ENCODE data around the gene ODF4. TPM values are rescaled to one million over a fixed set of nuclear protein-coding genes. Genes with fewer than 3 reads are reported as not detected.
"Not testable (repeated sequence)": the region's sequence is repeated elsewhere in the genome, so short reads cannot be mapped to it uniquely, and the experiment has no call there.

The ODF4 gene
- total RNA-seq, 1 donor from 2014 or later, result not detected

DNA sequence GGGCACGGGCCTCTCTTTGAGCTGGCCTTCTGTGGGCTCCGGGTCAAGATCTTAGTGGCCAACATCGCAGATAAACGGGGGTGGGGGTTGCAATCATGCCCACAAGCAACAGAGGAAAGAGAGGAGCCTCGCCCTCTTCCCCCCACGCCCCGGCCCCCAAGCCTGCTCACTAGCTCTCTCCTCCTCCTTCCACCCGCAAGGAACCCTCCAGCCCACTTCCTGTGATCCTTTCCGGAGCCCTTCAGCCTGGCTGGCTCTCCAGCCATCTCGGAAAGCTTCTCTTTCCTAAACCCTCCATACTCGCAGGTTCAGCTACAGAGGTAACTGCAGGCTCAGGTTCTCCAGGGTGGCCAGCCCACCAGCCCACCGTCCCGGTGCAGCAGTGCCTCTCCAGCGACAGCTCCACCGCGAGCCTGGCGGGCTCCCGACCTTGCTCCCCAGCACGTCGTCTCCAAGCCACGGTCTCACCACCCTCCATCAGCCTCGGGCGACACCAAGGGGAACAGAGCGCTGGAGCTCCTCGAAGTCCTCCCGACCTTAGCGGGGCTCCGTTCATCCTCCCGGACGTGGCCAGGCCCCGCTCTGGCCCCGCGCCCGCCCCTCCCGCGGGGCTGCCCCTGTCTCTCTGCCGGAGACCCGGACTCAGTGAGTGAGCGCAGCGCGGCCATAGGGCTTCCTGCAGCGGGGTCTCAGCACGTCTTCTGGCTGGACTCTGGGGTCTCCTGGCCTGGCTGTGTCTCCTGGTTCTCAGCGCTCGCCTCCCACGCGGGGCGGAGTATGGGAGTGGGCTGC, 12.9 kb upstream of the ODF4 start:
- no peak for DNase-seq (ENCODE audit: low spot score)

DNA sequence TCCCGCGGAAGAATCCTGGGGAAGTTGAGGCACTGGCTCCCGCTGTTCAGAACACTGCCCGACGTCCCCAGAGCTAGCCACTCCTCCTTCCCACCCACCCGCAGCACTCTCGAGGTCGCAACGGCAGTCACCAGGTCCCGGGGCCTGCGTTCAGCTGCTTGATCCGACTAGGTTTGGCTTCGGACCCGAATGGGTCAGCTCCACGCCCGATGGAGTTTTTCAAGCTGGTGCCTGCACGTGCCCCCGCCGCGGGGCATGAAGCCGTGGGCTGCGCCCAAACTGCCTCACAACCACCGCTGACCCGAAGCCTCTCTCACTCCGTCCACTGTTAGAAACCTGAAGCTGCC, 12.4 kb upstream of the ODF4 start:
- no peak for DNase-seq (ENCODE audit: low spot score)

DNA sequence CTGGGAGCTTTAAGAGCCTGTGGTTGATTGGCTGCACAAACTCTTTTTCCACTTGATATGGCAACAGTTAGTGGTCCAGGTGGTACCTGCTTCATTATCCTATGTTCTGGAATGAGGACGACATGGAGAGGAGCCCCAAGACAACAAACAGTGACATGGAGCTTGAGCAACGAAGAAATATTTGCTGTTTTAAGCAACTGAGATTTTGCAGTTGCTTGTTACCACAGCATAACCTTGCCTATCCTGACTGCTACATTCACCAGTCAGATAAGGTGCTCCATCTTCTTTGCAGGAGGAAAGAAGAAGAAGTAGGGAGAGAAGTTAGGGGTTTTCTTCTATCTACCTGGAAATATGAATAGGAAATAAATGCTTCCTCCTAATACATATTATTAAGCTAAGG, 7.5 kb upstream of the ODF4 start:
- DNase-seq (ENCODE audit: low spot score), result no peak

DNA sequence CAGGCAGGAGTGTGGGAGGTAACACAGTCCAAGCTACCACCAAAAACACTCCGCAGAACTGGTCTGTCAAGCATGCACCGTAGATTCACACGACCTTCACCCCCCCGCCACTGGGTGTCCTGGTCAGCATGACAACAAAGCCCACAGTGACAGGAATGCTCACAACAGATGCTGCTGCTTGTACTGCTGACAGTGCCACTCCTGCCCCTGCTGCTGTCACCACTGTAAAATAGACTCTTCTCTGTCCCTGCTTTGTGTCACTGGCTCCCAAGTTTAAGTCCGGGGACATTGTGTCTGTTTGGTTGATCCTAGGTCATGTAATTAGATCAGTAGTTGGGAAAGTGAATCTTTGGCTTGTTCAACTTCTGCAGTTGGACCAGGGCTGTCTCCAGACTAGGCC, 7.0 kb upstream of the ODF4 start:
- DNase-seq (ENCODE audit: low spot score), result no peak

DNA sequence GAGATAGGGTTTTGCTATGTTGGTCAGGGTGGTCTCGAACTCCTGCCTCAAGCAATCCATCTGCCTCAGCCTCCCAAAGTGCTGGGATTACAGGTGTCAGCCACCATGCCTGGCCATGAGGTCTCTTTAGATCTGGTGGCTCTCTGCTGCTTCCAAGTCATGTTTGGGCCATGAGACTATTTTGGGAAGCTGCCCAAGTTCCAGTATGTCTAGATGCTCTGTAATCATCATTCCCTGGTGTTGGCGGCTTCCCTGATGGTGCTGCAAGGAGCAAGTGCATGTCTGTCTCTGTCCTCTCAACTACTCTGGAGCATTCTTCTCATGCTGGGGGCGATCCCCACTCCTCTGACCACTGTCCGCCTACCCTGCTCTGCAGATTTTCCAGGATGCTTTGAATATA, 6.4 kb upstream of the ODF4 start:
- DNase-seq (ENCODE audit: low spot score), result no peak

DNA sequence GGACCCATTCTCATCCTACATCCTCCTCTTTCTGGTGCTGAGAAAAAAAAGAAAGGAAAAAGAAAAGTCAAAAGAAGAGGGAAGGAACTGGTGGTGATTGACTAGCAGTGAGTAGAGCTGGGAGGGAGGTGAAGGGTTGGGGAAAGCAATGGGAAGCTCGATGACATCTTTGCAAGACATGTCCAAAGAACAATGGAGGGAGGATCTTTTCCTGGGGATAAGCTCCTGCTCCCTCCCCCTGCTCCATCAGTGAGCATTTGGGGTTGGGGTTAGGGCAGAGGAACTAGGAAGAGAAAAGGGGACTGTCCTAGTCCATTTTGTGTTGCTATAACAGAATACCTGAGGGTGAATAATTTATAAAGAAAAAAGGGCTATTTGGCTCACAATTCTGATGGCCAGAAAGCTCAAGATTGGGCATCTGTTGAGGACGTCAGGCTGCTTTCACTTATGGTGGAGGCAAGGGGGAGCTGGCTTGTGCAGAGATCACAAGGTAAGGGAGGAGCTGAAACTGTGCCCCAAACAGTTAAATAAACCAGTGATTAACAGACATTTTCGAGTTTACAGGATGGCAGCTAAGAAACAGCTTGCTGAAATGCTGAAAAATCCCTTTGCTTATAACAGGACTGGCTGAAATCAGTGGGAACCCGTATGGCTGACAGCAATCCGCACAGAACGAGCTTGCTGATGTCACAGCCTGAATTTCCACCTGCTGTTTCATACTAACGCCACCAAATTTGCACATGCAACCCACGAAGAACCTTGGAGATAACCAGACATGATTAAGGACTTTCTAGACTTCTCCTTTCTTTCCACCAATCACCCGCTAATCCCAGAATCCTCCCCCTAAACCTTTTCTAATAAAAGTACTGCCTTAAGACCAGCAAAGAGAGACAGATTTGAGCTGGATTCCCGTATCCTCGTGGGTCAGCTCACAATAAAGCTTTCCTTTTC, 1.6 kb upstream of the ODF4 start:
- DNase-seq (ENCODE audit: low spot score), result no peak

DNA sequence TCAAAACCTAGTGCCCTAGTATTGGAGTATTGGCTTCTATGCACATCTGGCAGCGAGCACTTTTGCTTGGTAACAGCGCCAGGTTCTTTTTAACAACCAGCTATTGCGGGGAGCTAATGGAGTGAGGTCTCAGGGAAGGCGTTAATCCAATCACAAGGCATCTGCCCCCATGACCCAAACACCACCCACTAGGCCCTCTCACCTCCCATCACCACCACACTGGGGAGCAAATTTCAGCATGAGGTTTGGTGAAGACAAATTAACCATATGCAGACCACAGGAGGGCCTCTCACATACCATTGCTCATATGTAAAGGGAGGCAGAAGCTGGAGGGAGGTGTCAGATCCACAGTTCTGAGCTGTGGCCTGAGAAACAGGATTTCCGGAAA, 893 bp upstream of the ODF4 start:
- DNase-seq (ENCODE audit: low spot score), result no peak

DNA sequence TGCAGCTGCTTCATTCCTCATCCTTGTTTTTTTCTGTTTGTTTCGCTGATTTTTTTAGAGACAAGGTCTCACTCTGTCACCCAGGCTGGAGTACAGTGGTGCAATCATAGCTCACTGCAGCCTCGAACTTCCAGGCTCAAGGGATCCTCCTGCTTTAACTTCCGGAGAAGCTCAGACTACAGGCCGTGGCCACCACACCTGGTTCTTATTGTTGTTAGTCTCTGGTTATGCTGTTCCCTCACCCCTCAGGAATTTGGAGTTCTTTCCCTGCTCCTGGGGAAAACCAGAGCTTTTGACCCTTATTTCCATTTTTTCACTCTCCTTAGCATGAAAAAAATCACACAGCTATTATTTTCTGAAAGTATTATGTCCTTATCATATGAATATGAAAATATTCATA, 1.8 kb downstream of the ODF4 start:
- DNase-seq (ENCODE audit: low spot score), result no peak

DNA sequence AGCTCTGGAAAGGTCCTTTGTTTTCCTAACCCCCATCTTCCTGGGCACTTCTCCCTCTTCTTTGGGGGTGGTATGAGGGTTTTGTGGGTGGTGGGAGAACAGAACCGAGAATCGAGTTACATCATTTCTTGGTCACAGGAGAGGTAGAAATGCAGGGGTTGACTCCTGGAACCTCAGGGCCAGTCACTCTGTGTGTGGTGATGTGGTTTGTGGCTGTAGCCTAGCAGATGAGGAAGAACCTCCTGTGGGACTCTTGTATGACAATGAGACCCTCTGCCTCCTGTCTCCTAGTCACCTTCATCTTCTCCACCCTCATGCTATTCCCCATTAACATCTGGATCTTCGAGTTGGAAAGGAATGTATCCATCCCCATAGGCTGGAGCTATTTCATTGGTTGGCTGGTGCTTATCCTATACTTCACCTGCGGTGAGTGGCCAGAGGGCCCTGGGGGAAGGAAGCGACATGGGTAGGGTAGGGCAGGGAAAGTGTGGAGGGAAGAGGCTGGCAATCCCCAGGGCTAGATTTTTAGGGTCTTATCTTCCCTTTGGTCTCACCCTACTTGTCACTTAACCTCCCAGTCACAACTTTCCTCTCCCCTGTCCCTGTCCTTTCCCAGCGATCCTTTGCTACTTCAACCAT, 5.5 kb downstream of the ODF4 start:
- no peak for DNase-seq (ENCODE audit: low spot score)

DNA sequence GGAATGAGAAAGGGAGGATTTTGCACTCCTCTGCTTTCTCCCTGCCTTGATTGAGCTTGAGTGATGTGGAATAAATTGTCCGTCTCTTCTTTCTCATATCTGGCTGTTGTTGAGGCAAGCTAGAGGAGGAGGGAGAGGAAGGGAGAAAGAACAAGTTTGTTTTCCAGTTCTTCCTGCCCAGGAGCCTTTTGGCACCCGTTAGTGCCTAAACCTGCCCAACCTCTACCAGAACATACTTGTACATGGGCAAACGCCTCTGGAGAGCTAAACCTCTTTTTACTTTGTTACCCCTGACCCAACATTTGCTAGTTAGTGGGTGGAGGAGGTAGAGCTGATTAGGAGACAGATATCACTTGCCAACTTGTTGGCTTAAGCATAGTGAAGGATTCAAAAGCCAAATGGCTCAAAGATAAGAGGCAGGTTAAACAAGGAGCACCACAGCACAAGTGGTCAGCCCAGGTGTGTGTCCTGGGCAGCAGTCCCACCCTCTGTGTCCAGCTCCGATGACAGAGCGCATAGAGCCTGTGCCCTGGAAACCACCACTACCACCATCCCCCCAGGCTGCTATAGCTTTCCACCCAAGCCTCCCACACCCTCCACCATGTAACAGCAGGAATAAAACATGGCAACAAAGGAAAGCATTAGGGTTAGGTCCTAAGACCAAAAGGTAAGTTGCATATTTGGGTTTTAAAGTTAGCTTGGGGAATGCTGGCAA, 6.5 kb downstream of the ODF4 start:
- DNase-seq (ENCODE audit: low spot score), result no peak

DNA sequence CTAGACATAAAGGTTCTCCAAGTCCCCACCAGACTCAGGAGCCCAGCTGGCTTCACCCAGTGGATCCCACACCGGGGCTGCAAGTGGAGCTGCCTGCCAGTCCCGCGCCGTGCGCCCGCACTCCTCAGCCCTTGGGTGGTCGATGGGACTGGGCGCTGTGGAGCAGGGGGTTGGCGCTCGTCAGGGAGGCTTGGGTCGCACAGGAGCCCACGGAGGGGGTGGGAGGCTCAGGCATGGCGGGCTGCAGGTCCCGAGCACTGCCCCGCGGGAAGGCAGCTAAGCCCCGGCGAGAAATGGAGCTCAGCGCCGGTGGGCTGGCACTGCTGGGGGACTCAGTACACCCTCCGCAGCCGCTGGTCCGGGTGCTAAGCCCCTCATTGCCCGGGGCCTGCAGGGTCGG, 7.4 kb downstream of the ODF4 start:
- not testable (repeated sequence) for DNase-seq (ENCODE audit: low spot score)

DNA sequence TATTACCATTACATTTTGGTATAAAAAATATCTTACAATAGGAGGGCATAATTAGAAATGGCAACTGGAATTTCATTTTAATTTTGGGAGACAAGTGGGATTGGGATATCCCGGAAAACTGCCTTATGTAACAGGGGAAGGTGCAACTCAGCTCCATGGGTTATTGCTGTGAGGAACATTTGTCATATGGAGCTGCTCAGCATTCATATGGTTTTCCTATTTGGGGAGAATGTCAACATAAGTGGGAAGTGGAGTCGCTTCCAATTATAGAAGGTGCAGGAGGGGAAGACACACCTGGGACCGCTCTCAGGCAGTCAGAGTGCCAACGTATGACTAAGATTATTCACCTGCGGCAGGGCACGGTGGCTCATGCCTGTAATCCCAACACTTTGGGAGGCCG, 10.7 kb downstream of the ODF4 start:
- DNase-seq (ENCODE audit: low spot score), result no peak

DNA sequence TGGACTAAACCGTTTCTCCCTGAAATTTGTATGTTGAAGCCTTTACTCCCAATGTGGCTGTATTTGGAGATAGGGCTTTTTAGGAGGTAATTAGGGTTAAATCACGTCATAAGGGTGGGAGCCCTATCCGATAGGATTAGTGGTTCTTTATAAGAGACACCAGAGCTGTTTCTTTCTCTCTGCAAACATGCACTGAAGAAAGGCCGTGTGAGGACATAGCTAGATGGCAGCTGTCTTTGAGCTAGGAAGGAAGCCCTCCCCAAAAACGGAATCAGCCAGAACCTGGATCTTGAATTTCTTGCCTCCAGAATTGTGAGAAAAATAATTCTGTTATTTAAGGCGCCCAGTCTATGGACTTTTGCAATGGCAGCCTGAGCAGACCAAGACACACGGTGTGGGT, 14.1 kb downstream of the ODF4 start:
- no peak for DNase-seq (ENCODE audit: low spot score)

DNA sequence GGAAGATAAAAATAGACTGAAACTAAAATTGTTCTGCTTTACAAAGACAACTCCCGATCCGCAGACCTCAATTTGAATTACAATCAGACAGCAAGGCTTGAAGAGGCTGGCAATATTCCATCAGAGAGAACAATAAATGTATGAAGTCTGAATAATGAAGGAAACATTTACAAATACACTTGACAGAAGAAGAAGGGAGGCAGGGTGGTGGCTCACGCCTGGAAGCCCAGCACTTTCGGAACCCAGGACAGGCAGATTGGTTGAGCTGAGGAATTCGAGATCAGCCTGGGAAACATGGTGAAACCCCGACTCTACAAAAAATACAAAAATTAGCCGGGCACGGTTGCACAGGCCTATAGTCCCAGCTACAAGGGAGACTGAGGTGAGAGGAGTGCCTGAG, 14.6 kb downstream of the ODF4 start:
- DNase-seq (ENCODE audit: low spot score), result no peak

DNA sequence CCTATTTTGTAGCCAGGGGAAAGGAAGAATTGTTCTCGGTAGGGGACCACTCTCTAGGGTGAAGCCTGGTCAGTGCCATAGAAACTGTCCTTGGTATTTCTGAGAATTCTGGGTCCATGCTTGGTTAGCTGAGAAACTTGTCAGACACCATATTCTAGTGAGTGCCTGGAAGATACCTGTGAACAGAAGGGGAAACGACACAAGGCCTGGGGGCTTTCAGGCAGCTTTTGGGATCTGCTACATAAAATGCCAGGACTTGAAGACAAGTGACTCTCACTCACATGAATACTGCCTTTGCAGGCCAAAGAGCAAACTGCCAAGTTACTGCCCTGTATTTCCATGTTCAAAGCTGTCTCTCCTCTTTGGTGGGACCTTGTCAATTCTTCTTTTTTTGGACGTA, 18.3 kb downstream of the ODF4 start:
- DNase-seq (ENCODE audit: low spot score), result no peak

DNA sequence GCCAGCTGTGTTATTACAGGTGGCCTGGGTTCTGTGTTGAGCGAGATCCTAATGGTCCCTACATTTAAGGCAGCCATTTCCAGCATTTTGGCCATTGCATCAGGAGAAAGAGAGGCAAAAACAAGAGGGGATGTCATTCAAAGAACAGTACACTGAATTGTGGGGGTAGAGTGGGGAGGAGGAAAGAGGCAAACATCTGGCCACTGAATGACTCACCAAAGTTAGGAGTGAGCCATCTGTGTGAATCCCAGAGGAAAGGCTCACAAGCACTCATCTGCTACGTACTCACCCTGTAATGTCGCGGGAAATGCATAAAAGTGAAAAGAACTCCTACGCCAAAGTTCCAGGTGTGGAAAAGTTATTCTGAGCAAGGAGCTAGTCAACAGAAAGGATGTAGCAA, 20.1 kb downstream of the ODF4 start:
- no peak for DNase-seq (ENCODE audit: low spot score)

DNA sequence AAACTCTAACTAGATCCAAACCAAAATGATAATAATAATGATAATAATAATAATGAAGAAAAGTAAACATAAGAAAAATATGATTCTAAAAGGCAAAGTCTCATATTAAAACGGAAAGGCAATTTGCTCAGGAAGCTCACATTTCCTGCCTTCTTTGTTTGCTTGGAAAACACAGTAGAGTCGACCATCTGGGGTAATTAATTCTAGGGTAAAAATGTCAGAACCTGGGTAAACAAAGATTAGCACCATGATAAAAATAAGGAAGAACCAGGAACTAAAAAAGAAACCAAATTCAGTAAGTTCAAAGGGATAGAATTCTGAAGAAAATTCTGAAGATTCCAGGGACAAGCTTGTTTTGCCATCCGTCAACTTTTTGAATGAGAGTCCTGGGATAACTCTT, 20.6 kb downstream of the ODF4 start:
- DNase-seq (ENCODE audit: low spot score), result no peak

DNA sequence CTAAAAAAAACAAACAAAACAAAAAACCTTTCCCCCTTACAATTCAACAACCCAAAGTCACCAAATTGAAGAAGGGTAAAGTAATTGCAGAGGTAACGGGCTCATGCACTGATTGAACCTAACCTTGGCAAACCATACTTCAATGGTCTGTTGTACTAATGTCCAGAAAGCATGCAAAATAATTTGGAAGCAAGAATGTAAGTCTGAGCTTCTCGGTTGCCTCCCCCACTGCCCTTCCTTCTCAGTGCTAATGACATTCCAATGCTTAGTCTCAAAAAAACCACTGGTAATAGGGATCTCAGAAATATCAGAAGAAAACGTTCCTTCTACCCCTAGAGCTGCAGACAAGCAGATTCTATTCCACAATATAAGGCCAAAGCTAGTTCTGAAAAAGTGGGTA, 21.1 kb downstream of the ODF4 start:
- DNase-seq (ENCODE audit: low spot score), result no peak

DNA sequence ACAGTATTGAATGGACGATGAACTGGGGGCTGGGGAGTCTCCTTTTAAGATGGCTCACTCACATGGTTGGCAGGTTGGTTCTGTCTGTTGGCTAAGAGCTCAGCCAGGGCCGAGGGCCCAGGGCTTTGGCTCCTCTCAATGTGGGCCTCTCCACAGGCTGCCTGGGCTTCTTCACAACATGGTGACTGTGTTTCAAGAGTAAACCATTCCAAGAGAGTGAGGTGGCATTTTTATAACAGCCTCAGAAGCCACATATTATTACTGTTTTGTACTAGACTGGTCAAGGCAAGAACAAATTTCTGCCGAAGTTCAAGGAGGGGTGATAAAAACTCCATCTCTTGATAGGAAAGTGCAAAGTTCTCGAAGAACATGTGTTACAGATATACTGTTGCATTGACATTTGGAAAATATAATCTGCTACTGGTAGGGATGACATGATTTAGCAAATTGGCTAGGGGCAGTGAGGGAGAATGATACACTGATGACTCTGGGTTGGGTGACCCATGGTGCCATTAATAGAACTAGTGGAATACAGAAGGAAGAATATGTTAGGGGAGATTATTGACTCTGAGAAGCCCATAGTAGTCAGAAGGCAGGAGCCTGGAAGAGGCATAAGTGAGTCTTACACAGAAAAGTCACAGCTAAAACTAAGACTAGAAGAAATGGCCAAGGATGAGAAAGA, 23.2 kb downstream of the ODF4 start:
- no peak for DNase-seq (ENCODE audit: low spot score)

DNA sequence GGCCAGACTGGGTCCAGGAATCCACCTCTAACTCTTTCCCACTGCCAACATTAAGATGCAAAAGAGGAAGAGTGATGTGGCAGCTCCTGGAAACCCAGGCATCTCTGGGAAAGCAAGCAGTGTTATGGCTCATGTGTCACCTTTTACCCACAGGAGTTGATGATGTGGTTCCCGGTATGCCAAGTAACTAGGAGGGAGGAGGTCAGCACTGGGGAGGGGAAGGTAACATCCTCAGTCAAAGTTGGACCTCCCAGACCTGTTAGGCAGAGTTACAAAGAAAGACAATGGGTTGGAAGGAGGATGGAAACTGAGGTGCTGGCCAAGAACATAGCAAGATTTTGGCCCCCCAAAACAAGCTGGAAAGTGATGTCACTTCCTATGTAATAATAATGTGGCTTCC, 25.5 kb downstream of the ODF4 start:
- no peak for DNase-seq (ENCODE audit: low spot score)

DNA sequence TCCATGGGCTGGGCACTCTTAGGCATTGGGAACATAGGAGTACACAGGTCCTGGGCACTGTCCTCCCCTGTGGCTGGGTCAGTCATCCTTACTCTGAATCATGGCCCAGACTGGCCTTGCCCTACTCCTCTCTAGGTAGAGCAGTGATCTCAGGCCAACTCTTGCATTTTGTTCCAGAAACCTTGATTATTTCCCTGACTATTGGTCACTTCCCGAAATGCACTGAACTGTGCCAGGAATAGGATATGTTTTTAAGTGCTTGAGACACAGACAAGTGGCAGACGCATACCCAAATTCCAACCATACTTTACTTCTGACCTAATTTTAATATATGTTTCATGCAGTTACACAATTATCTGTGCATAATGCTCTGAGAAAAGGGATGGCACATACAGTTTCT, 26.6 kb downstream of the ODF4 start:
- DNase-seq (ENCODE audit: low spot score), result no peak

DNA sequence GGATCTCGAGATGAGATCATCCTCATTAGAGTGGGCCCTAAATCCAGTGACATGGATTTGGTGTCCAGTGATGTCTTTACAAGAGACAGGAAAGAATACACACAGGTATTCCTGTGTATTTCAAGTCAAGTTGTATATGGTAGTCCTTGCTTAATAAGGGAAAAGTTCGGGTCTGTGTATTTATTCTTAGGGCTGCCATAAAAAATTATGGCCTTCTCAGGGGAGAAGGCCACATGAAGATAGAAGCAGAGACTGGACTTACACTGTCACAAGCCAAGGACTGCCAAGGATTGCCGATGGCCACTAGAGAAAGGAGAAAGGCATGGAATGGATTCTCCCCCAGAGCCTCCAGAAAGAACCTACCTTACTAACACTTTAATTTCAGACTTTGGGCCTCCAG, 28.6 kb downstream of the ODF4 start:
- no peak for DNase-seq (ENCODE audit: low spot score)
